Gastroesophageal sphincter (tissue), 4 donors: ENCODE data around the gene NDUFAF7. TPM values are rescaled to one million over a fixed set of nuclear protein-coding genes. Genes with fewer than 3 reads are reported as not detected.
A peak's percentile ranks its signal among the peaks of the same experiment; 100 is the strongest.

ENCODE experiments used
- ATAC-seq: fragments of 150-250 bp; one replicate; pipeline ENCODE4 v1.9.1; 2016; ENCODE audit warnings: mild to moderate bottlenecking, moderate library complexity
- H3K27ac ChIP-seq, 4 donors: fragments of 200-600 bp; sonication (generic) in 3 of 4; 1 replicate in 3 of 4; 2 replicates in 1 of 4; pipeline ENCODE4 v1.5.1; 2016 to 2019
- H3K27me3 ChIP-seq: fragments of 200-600 bp; sonication (generic); one replicate; pipeline ENCODE4 v1.5.1; 2019
- H3K36me3 ChIP-seq, 2 donors: fragments of 200-600 bp; sonication (generic); one replicate each; pipeline ENCODE4 v1.5.1; 2019; ENCODE audit warnings: control low read depth in 1 of 2
- H3K4me1 ChIP-seq, 3 donors: fragments of 200-600 bp; sonication (generic); 1 replicate in 2 of 3; 2 replicates in 1 of 3; pipeline ENCODE4 v1.5.1; 2016 to 2019; ENCODE audit warnings: control low read depth in 2 of 3
- H3K4me3 ChIP-seq, 2 donors: fragments of 200-600 bp; sonication (generic); one replicate each; pipeline ENCODE4 v1.5.1; 2019; ENCODE audit warnings: mild to moderate bottlenecking in 1 of 2, moderate library complexity in 1 of 2
- H3K9me3 ChIP-seq, 3 donors: fragments of 200-600 bp; sonication (generic); one replicate each; pipeline ENCODE4 v1.5.1; 2017 to 2019; ENCODE audit warnings: control low read depth in 2 of 3
- CTCF ChIP-seq, 4 experiments: fragments of 200-600 bp in 2 of 4; fragments of 450-650 bp in 2 of 4; sonication (generic) in 1 of 4; IDR thresholded peaks; one replicate each; pipeline ENCODE4 v1.5.1; 2017 to 2019; ENCODE audit warnings: antibody characterized with exemption in 4 of 4, mild to moderate bottlenecking in 2 of 4, moderate library complexity in 2 of 4
- EP300 ChIP-seq: sonication (generic); formaldehyde crosslinking; IDR thresholded peaks from one replicate; pipeline ENCODE4 v1.6.1; 2017; ENCODE audit warnings: antibody characterized with exemption, mild to moderate bottlenecking
- POLR2A ChIP-seq, 2 donors: fragments of 450-650 bp; IDR thresholded peaks; one replicate each; pipeline ENCODE4 v1.6.1; 2017; ENCODE audit warnings: antibody characterized with exemption in 2 of 2, mild to moderate bottlenecking in 2 of 2, moderate library complexity in 1 of 2
- POLR2AphosphoS5 ChIP-seq: sonication (generic); formaldehyde crosslinking; IDR thresholded peaks from one replicate; pipeline ENCODE4 v1.6.1; 2017; ENCODE audit warnings: antibody characterized with exemption
- WGBS, 2 donors: methylation state at CpG; one replicate each; pipeline ENCODE4 v1.1.5; 2018; ENCODE audit warnings: low coverage in 1 of 2; 5-methylcytosine and 5-hydroxymethylcytosine counted together
- total RNA-seq, 4 donors: library from RNA; depleted of rRNA; stranded (reverse); fragments of >200 nt; gene quantifications; one replicate each; pipeline ENCODE4 v1.1.0, GENCODE V29; 2016

The NDUFAF7 gene
- total RNA-seq, 4 donors from 2014 or later, result 18.1 to 23.2 (median 19.4) TPM

- Histone ChIP-seq H3K27me3 (no peaks in the 10 kb centered on the region), H3K9me3 (no peaks in the 10 kb centered on the region), H3K27ac (peak within 1 kb of the TSS; percentile 57 to 95 (median 92)), H3K36me3 (peaks cover 0 to 21% of the 10 kb centered on the region in 2 donors), H3K4me3 (peak within 1 kb of the TSS; percentile 87 to 91), H3K4me1 (peaks cover 0 to 30% (median 0%) of the 10 kb centered on the region in 3 donors)
- 1 to 6% methylated on average over 15 to 21 of the region's 72 CpGs for WGBS, 2 donors
- TF ChIP-seq EP300 (no peak), POLR2A (IDR thresholded peaks at IDR 0.05) (peak; percentile 47 to 48), POLR2AphosphoS5 (peak; percentile 88), CTCF (IDR thresholded peaks at IDR 0.05) (peak in 3 of 4 experiments; percentile 4 to 19 (median 19))
- peak; percentile 92 for ATAC-seq
Observed at GRCh38 chr2:37196320-37197195, 34.9 kb upstream of the NDUFAF7 start, which contains the start of gene CEBPZOS. TSS of gene CEBPZOS (plus strand) at chr2:37196496. CDS start at chr2:37199705, 3,209 bp downstream.

DNA sequence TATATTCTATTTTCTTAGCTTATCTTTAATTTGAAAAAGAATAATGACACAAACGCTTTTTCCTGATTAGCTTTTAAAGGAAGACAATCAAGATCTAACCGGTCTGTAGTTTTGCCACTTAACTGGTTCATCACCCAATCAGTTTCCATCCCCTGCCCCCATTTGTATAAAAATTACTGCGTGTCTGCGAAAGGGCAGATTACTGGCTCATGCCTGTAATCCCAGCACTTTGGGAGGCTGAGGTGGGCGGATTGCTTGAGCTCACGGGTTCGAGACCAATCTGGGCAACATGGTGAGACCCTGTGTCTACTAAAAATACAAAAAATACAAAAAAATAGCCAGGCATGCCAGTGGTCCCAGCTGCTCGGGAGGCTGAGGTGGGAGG is 32.8 kb upstream of the NDUFAF7 start:
- Histone ChIP-seq H3K27me3 (no peaks in the 10 kb centered on the region), H3K4me3 (no peak overlapping the region), H3K4me1 (peaks cover 0 to 30% (median 0%) of the 10 kb centered on the region in 3 donors), H3K36me3 (peaks cover 0 to 42% of the 10 kb centered on the region in 2 donors), H3K9me3 (peaks cover 0 to 2% (median 0%) of the 10 kb centered on the region in 3 donors), H3K27ac (no peak overlapping the region)
- no peak for ATAC-seq
- TF ChIP-seq POLR2AphosphoS5 (no peak), CTCF (IDR thresholded peaks at IDR 0.05) (no peak), POLR2A (IDR thresholded peaks at IDR 0.05) (no peak), EP300 (no peak)
- WGBS, 2 donors, result 91 to 93% methylated on average over 5 to 8 of the region's 8 CpGs

GRCh38 chr2:37201208-37201607 is 30.2 kb upstream of the NDUFAF7 start:
- Histone ChIP-seq H3K36me3 (peaks cover 0 to 67% of the 10 kb centered on the region in 2 donors), H3K4me1 (peaks cover 0 to 25% (median 0%) of the 10 kb centered on the region in 3 donors), H3K4me3 (no peak overlapping the region), H3K27ac (no peak overlapping the region), H3K27me3 (no peaks in the 10 kb centered on the region), H3K9me3 (peaks cover 0 to 8% (median 0%) of the 10 kb centered on the region in 3 donors)
- 42 to 78% methylated on average over 1 of the region's 1 CpG for WGBS, 2 donors
- no peak for ATAC-seq
- TF ChIP-seq EP300 (no peak), POLR2A (IDR thresholded peaks at IDR 0.05) (no peak), CTCF (IDR thresholded peaks at IDR 0.05) (no peak), POLR2AphosphoS5 (no peak)

DNA sequence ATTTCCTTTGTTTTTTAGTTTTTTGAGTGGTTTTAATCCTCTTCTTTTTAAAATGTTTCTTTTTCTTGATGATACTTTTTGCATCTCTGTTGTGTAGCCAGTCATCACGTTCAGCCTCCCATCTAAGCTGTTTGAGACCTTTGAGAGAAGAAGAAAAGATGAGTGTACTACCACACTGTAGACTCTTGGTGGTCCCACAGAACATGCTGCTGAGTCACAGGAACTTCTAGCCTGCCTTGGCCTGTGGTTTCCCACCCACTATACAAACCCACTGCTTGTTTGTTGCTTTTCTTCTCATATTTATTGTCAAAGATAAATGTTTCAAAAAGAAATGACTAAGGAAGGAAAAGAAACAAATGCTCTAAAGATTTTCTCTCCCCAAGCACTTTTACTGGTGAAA is 29.7 kb upstream of the NDUFAF7 start:
- Histone ChIP-seq H3K4me1 (peaks cover 0 to 25% (median 0%) of the 10 kb centered on the region in 3 donors), H3K9me3 (peaks cover 0 to 8% (median 0%) of the 10 kb centered on the region in 3 donors), H3K27ac (no peak overlapping the region), H3K27me3 (no peaks in the 10 kb centered on the region), H3K4me3 (no peak overlapping the region), H3K36me3 (peaks cover 0 to 73% of the 10 kb centered on the region in 2 donors)
- no peak for TF ChIP-seq EP300
- TF ChIP-seq CTCF (IDR thresholded peaks at IDR 0.05), result no peak
- TF ChIP-seq POLR2A (IDR thresholded peaks at IDR 0.05), result no peak
- TF ChIP-seq POLR2AphosphoS5, result no peak
- WGBS, 2 donors, result 60 to 78% methylated on average over 1 of the region's 1 CpG
- ATAC-seq, result no peak
